Metanephros (tissue), 1 donor: ENCODE results near the gene OR5H15. TPM values are rescaled to one million over a fixed set of nuclear protein-coding genes. Genes with fewer than 3 reads are reported as not detected.

Experiments
- total RNA-seq: library from RNA; depleted of rRNA; stranded (reverse); fragments of >200 nt; gene quantifications from one replicate; pipeline ENCODE4 v1.2.3, GENCODE V29; 2014

OR5H15 gene
- total RNA-seq, result not detected

DNA sequence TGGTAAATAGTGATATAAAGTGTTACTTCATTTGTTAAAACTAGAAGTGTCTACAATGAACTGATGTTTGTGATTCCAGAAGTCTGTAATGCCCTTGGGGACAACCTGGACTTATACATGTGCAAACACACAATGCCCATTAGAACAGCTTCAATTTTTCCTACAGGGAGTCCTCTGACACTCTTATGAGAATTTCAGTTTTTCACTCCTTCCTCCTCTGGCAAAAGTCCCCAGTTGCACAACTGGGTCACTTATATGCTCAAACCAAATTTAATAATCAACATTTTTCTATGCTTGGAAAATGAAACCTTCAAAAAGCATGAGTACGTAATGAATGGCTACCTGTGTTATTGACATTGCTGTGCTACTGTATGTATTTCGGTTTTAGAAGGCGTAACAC is at the start of gene OR5H15:
OR5H15 (plus strand) TSS at position 301 of the 400 bp plus-strand sequence. CDS start 2,004 bp downstream, outside the sequence.

DNA sequence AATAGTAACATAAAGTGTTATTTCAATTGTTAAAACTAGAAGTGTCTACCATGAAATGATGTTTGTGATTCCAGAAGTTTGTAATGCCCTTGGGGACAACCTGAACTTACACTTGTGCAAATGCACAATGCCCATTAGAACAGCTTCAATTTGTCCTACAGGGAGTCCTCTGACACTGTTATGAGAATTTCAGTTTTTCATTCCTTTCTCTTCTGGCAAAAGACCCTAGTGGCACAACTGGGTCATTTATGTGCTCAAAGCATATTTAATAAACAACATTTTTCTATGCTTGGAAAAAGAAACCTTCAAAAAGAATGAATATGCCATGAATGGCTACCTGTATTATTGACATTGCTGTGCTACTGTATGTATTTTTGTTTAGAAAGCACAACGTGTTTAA is 36.1 kb upstream of the OR5H15 start, which contains the start of gene OR5H1:
OR5H1 (plus strand) TSS at position 301 of the 400 bp plus-strand sequence. CDS start 1,977 bp downstream, outside the sequence.

DNA sequence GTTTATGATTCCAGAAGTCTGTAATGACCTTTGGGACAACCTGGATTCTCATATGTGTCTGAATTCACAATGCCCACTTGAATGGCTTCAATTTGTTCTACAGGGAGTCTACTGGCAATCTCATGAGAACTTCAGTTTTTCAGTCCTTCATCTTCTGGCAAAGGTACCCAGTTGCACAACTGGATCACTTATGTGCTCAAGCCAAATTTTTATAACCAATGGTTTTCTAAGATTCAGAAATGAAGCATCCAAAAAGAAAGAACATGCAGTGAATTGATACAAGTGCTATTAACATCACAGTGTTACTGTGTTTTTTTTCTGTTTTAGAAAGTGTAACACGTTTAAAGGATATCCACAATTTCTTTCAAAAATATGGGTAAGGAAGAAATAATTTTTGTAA is 19.3 kb upstream of the OR5H15 start, which contains the start of gene OR5H14:
OR5H14 (plus strand) TSS at position 301 of the 400 bp plus-strand sequence. CDS start 1,907 bp downstream, outside the sequence.

Other genes starting within 250 kb of the OR5H15 start
- 27.0 TPM for gene RIOX2, start 194.3 kb upstream of the OR5H15 start, total RNA-seq
- not detected for gene GABRR3, start 131.4 kb upstream of the OR5H15 start, total RNA-seq
- not detected for gene OR5AC2, start 79.5 kb upstream of the OR5H15 start, total RNA-seq
- gene OR5H1, start 36.0 kb upstream of the OR5H15 start, total RNA-seq, result not detected
- not detected for gene OR5H14, start 19.2 kb upstream of the OR5H15 start, total RNA-seq
- gene OR5H6, start 97.5 kb downstream of the OR5H15 start, total RNA-seq, result not detected
- not detected for gene OR5H2, start 115.8 kb downstream of the OR5H15 start, total RNA-seq
- not detected for gene OR5K4, start 187.2 kb downstream of the OR5H15 start, total RNA-seq
- gene OR5K3, start 224.0 kb downstream of the OR5H15 start, total RNA-seq, result not detected